ENCODE data around the gene HSPB8. TPM values are rescaled to one million over a fixed set of nuclear protein-coding genes. Genes with fewer than 3 reads are reported as not detected.
A peak's percentile ranks its signal among the peaks of the same experiment; 100 is the strongest.

Gene HSPB8
- total and polyA plus RNA-seq, 2 of the 8 experiments (the other 6 are each of a cell fraction or from before 2014, with no cell fraction given): 11.7 to 28.2 TPM

DNA sequence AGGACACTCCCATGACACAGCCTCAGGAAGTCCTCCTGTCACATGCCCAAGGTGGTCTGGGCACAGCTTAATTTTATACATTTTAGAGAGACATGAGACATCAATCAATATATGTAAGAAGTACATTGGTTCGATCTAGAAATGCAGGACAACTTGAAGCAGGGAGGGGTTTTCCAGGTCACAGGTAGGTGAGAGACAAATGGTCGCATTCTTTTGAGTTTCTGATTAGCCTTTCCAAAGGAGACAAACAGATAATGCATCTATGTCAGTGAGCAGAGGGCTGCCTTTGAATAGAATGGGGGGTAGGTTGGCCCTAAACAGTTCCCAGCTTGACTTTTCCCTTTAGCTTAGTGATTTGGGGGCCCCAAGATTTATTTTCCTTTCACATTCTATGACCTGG lies 2.5 kb downstream of the HSPB8 start:
- Histone ChIP-seq H3K9ac (replicated peaks in 1 of 4; ENCODE audit: extremely low read depth in 1 of 4, low read depth in 3 of 4, low read length in 3 of 4) (no peak overlapping the region), H3K4me2 (ENCODE audit: insufficient read depth in 1 of 2, low read depth in 2 of 2, low read length in 2 of 2) (peak overlapping the region; percentile 46 to 62; a peak in 3 of 4 replicates), H4K20me1 (replicated peaks in 1 of 2; ENCODE audit: control insufficient read depth in 1 of 2, insufficient read depth in 2 of 2, low read length in 2 of 2) (no peaks in the 10 kb centered on the region), H3K27ac (ENCODE audit: low read depth, low read length) (0 out of 2 replicates have a peak overlapping the region, but pooled peaks have one; percentile 41), H3K79me1 (ENCODE audit: low read depth, low read length) (no peaks in the 10 kb centered on the region), H3K27me3 (replicated peaks in 1 of 4; ENCODE audit: control insufficient read depth in 3 of 4, extremely low read depth in 1 of 4, insufficient read depth in 3 of 4, low read length in 3 of 4) (no peaks in the 10 kb centered on the region; a peak in 1 of 7 replicates), H2AK5ac (ENCODE audit: low read depth, low read length) (no peak overlapping the region), H3K18ac (ENCODE audit: extremely low read depth, low read length) (no peak overlapping the region), H3K79me2 (ENCODE audit: control insufficient read depth in 1 of 2, insufficient read depth in 2 of 2, low read length in 2 of 2) (peaks cover 0 to 10% of the 10 kb centered on the region in 2 experiments; a peak in 1 of 4 replicates), H3K9me3 (ENCODE audit: insufficient read depth in 2 of 2, low read depth in 1 of 2, low read length in 1 of 2) (no peaks in the 10 kb centered on the region), H2BK120ac (replicated peaks; ENCODE audit: low read depth, low read length) (peak overlapping the region; percentile 24), H2BK12ac (ENCODE audit: low read depth, low read length) (peak overlapping the region; percentile 96; the same call in 1 of the 2 replicates), H2BK5ac (ENCODE audit: low read depth, low read length) (no peak overlapping the region), H3K4ac (replicated peaks; ENCODE audit: insufficient read length, low read depth, low read length) (no peak overlapping the region), H2BK15ac (ENCODE audit: low read length) (no peak overlapping the region), H2AFZ (ENCODE audit: low read length) (no peak overlapping the region), H3K23ac (ENCODE audit: insufficient read length) (no peak overlapping the region), H3K4me1 (replicated peaks in 1 of 4; ENCODE audit: control insufficient read depth in 3 of 4, insufficient read depth in 4 of 4, low read length in 3 of 4) (peaks cover 15 to 26% (median 19%) of the 10 kb centered on the region in 4 experiments), H4K91ac (replicated peaks; ENCODE audit: insufficient read length, low read length) (no peak overlapping the region), H3K14ac (ENCODE audit: insufficient read length) (no peak overlapping the region), H4K5ac (ENCODE audit: insufficient read length, low read depth, low read length) (no peak overlapping the region), H3K36me3 (ENCODE audit: control insufficient read depth in 2 of 4, insufficient read depth in 4 of 4, low read length in 3 of 4) (no peaks in the 10 kb centered on the region), H3K56ac (replicated peaks; ENCODE audit: insufficient read length, low read depth, low read length) (no peak overlapping the region), H3K4me3 (ENCODE audit: extremely low read depth in 1 of 4, insufficient read depth in 2 of 4, low read depth in 3 of 4, low read length in 4 of 4) (peak overlapping the region in 1 of 4 experiments; percentile 56; a peak in 2 of 8 replicates), H4K8ac (ENCODE audit: extremely low read depth, insufficient read depth, low read length) (no peak overlapping the region), H3K23me2 (ENCODE audit: low read depth, low read length) (no peaks in the 10 kb centered on the region; the same call in 1 of the 2 replicates), H2BK20ac (ENCODE audit: low read length) (no peak overlapping the region)
- DNase-seq (ENCODE audit: low read depth in 1 of 2, low spot score in 2 of 2) (no peak), FAIRE-seq (no peak)
- ChIA-PET POLR2A (ENCODE audit: partially characterized antibody) (interaction anchor here (4.9 kb wide), 1 partner anchor 27 kb away, joined by 24 read pairs; no protein-coding TSS in a partner anchor), CTCF (ENCODE audit: partially characterized antibody) (interaction anchor here (0.6 to 1.4 kb wide), 4 partner anchors 12 to 233 kb away, joined by 3 to 4 read pairs (median 3); no protein-coding TSS in a partner anchor)
- 76% methylated on average over 2 of the region's 2 CpGs; no CpG with 5 or more reads in 1 of the 2 experiments for WGBS, 2 experiments (ENCODE audit: extremely low coverage in 1 of 2, insufficient coverage in 1 of 2, insufficient read length in 1 of 2, insufficient replicate concordance in 2 of 2, low coverage in 1 of 2, low lambda C conversion rate in 2 of 2, missing lambda C conversion rate in 1 of 2)
- no peak for TF ChIP-seq RNF2 (IDR thresholded peaks at IDR 0.05; ENCODE audit: borderline replicate concordance, low read depth, low read length, missing control alignments, poor library complexity, severe bottlenecking)
- no peak for TF ChIP-seq TCF12 (IDR thresholded peaks at IDR 0.05; ENCODE audit: low read depth, low read length)
- no peak for TF ChIP-seq EGR1 (IDR thresholded peaks at IDR 0.05; ENCODE audit: borderline replicate concordance, low read depth, low read length)
- no peak for TF ChIP-seq TAF7 (optimal IDR thresholded peaks at IDR 0.05; ENCODE audit: borderline replicate concordance, low read depth, low read length)
- no peak for TF ChIP-seq ATF2 (IDR thresholded peaks at IDR 0.05; ENCODE audit: low read length)
- no peak for TF ChIP-seq PHF8 (conservative IDR thresholded peaks at IDR 0.05; ENCODE audit: low read depth, low read length)
- TF ChIP-seq BACH1 (IDR thresholded peaks at IDR 0.05; ENCODE audit: low read length): no peak
- TF ChIP-seq, protein P1, sequence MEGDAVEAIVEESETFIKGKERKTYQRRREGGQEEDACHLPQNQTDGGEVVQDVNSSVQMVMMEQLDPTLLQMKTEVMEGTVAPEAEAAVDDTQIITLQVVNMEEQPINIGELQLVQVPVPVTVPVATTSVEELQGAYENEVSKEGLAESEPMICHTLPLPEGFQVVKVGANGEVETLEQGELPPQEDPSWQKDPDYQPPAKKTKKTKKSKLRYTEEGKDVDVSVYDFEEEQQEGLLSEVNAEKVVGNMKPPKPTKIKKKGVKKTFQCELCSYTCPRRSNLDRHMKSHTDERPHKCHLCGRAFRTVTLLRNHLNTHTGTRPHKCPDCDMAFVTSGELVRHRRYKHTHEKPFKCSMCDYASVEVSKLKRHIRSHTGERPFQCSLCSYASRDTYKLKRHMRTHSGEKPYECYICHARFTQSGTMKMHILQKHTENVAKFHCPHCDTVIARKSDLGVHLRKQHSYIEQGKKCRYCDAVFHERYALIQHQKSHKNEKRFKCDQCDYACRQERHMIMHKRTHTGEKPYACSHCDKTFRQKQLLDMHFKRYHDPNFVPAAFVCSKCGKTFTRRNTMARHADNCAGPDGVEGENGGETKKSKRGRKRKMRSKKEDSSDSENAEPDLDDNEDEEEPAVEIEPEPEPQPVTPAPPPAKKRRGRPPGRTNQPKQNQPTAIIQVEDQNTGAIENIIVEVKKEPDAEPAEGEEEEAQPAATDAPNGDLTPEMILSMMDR (IDR thresholded peaks at IDR 0.05; ENCODE audit: control extremely low read depth in 1 of 3, insufficient read depth in 1 of 3, low read depth in 1 of 3, low read length in 3 of 3): no peak

All from H1 (cell line).